ENCODE data around the gene AMH.
"Not testable (repeated sequence)": the region's sequence is repeated elsewhere in the genome, so short reads cannot be mapped to it uniquely, and the experiment has no call there.

Gene AMH

DNA sequence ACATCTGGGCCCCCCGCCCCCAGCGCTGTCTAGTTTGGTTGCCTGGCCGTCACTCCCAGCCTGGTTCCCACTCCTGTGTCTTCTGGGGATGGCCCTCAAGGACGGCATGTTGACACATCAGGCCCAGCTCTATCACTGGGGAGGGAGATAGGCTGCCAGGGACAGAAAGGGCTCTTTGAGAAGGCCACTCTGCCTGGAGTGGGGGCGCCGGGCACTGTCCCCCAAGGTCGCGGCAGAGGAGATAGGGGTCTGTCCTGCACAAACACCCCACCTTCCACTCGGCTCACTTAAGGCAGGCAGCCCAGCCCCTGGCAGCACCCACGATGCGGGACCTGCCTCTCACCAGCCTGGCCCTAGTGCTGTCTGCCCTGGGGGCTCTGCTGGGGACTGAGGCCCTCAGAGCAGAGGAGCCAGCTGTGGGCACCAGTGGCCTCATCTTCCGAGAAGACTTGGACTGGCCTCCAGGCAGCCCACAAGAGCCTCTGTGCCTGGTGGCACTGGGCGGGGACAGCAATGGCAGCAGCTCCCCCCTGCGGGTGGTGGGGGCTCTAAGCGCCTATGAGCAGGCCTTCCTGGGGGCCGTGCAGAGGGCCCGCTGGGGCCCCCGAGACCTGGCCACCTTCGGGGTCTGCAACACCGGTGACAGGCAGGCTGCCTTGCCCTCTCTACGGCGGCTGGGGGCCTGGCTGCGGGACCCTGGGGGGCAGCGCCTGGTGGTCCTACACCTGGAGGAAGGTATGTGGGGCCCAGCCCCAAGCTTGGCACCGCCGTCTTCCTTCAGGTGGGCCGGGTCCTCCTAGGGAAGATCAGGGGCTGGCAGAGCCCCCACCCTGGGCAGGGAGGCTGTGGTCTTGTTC lies at the start of gene AMH:
TSS of gene AMH (plus strand) at position 314 of the 857 bp plus-strand sequence. CDS start at position 324, 10 bp downstream.
- DNase-seq (ENCODE audit: low read depth), result no peak

GRCh38 chr19:2199861-2200623 lies 49.1 kb upstream of the AMH start:
- no peak for DNase-seq (ENCODE audit: low read depth)

DNA sequence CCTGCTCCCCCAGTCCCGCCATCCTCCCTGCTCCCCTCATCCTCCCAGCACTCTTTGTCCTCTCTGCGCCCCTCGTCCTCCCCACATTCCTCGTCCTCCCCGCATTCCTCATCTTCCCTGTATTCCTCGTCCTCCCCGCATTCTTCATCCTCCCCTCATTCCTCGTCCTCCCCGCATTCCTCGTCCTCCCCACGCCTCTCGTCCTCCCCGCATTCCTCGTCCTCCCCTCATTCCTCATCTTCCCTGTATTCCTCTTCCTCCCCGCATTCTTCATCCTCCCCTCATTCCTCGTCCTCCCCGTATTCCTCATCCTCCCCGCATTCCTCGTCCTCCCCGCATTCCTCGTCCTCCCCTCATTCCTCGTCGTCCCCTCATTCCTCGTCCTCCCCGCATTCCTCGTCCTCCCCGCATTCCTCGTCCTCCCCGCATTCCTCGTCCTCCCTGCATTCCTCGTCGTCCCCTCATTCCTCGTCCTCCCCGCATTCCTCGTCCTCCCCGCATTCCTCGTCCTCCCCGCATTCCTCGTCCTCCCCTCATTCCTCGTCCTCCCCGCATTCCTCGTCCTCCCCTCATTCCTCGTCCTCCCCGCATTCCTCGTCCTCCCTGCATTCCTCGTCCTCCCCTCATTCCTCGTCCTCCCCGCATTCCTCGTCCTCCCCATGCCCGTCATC lies 48.4 kb upstream of the AMH start:
- DNase-seq (ENCODE audit: low read depth), result not testable (repeated sequence)

DNA sequence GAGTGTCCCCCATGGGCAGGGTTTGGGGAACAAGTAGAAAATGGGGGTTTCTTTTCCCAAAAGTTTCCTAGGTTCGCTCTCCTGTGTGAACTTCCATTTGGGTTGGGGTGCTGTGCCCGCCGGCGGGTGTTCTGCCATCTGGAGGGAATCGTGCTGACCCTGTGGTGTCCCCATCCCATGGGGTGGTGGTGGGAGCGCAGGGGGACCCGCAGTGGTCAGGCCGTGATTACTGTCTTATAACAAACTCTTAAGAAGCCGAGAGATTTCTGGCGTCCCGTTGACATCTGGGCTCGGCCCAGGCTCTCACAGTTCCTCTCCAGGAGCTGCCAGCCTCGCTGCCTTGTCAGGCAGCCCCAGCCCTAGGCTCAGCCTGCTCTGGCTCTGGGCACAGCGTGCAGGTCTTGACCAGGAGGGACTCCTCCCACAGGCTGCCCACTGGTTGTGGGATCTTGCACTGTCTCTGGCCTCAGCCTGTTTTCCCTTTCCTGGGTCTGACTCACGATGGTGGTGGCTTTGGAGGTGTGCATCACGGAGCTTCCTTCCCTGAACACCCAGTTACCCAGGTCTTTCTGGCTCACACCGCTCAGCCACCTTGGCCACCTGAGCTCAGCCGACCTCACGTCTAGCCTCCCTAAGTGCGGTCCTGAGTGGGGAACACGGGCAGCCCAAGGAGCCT lies 47.5 kb upstream of the AMH start:
- DNase-seq (ENCODE audit: low read depth), result no peak

DNA sequence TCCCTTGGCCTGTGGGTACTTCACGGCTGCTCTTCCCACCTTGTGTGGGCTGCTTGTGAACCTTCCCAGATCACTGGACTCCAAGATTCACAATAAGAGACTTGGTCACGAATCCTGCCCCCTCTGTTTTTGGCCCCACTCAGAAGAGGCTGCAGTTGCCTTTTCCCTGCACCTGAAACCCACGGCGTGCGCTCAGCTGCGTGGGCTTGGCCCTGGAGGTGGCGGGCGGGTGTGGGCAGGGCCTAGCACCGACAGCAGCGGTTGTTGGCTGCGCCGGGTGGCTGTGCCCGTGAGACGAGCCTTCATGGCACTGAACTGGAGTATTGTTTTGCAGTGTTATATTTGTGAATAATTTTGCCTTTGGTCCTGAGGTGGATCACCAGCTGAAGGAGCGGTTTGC lies 46.8 kb upstream of the AMH start:
- DNase-seq (ENCODE audit: low read depth), result no peak

- DNase-seq (ENCODE audit: low read depth), result no peak
These were observed 42.1 kb upstream of the AMH start for GRCh38 chr19:2207008-2207407.

GRCh38 chr19:2207991-2208860 lies 40.9 kb upstream of the AMH start:
- DNase-seq (ENCODE audit: low read depth), result no peak

DNA sequence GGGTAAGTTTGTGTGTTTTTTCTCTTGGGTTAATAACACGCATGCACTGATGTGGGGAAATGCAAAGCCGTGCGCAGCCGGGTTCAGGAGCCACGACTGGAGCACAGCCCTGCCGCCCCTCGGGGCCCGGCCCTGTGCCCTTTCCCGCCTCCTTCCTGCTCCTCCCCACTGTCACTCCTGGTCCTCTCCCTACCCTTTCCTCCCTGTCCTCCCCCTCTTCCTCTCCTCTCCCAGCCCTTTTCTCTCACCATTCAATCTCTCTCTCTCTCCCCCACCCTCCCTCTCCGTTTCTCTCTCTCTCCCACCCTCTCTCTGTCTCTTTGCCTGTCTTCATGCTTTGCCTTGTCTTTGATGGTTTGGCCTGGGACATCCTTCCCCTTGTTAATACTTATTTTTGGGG lies 40.1 kb upstream of the AMH start:
- no peak for DNase-seq (ENCODE audit: low read depth)

GRCh38 chr19:2209408-2209807 lies 39.7 kb upstream of the AMH start:
- no peak for DNase-seq (ENCODE audit: low read depth)

DNA sequence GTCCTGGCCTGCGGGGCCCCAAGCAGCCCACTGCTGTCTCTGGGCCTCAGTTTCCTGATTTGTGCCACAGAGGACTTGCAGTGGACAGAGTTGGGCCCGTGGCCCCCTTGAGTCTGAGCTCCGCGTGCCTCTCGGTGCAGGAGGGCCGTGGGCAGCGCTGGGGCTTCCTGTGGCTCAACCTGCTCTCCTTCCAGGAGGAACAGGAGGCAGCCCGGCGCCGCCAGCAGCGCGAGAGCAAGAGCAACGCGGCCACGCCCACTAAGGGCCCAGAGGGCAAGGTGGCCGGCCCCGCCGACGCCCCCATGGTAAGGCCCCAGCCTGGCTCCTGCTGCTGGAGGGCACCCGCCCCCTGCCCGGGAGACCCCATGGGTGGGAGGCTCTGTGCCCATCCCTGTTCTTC lies 38.9 kb upstream of the AMH start:
- no peak for DNase-seq (ENCODE audit: low read depth)

DNA sequence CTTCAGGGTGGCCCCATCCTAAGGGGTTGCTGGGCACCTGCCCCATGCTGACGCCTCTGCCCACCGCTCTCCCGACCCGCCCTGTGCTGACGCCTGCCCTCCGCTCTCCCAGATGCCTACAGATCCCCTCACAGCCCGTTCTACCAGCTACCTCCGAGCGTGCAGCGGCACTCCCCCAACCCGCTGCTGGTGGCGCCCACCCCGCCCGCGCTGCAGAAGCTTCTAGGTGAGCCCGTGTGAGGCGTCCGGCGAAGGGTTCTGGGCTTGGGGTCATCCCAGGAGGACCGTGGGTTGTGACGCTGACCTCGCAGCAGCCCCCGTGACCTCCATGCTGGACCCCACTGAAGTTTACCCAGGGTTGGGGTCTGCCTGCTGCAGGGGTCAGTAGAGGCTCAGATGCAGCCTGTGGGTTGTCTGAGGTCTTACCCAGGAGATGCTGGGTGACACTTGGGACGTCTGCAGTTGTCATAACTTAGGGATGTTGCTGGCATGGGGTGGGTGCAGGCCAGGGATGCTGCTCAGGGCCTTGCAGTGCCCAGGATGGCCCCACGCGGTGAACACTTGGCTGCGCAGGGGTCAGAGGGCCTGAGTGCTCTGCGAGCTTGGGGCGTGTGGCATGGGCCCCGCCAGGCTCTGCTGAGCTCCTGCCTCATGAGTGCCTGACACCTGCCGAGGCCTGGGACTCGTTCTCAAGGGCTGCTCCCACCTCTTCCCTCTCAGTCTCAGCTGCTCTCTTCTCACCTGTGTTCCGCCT lies 38.0 kb upstream of the AMH start:
- no peak for DNase-seq (ENCODE audit: low read depth)

GRCh38 chr19:2212861-2213711 lies 36.0 kb upstream of the AMH start:
- DNase-seq (ENCODE audit: low read depth), result no peak

DNA sequence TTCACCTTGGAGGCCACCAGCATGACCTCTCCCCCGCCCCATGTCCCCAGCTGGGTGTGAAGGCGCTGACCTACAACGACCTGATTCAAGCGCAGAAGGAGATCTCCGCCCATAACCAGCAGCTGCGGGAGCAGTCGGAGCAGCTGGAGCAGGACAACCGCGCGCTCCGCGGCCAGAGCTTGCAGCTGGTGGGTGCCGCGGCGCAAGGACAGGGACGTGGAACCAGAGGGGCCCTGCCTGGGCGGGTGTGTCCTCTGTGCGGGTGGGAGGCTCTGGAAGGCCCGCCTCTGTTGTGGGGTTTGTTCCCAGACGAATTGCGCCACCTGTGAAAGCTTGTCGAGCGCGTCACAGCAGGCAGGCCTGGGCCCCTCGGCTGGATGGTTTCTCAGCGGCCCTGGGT lies 35.3 kb upstream of the AMH start:
- no peak for DNase-seq (ENCODE audit: low read depth)

- no peak for DNase-seq (ENCODE audit: low read depth)
These were observed 34.9 kb upstream of the AMH start for GRCh38 chr19:2214251-2214650.

- DNase-seq (ENCODE audit: low read depth), result no peak
These were observed 33.8 kb upstream of the AMH start for GRCh38 chr19:2215281-2215751.

DNA sequence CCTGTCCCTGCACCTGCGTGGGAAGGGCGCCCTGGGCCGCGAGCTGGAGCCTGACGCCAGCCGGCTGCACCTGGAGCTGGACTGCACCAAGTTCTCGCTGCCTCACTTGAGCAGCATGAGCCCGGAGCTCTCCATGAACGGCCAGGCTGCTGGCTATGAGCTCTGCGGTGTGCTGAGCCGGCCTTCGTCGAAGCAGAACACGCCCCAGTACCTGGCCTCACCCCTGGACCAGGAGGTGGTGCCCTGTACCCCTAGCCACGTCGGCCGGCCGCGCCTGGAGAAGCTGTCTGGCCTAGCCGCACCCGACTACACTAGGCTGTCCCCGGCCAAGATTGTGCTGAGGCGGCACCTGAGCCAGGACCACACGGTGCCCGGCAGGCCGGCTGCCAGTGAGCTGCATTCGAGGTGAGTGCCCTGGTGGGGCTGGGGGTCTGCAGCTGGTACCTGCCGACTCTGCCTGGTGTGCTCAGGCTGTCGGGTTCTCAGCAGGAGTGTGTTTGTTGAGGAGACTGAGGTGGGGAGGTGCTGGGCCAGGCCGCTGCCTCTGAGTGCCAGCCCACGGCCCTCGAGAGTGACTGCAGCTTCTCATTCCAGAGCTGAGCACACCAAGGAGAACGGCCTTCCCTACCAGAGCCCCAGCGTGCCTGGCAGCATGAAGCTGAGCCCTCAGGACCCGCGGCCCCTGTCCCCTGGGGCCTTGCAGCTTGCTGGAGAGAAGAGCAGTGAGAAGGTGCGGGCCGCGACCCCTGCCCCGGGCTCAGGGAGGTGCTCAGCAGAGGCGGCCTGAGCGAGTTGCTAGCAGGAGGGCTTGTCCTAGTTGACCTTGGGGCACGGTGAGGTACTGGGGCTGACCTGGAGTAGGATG lies 32.5 kb upstream of the AMH start:
- no peak for DNase-seq (ENCODE audit: low read depth)

DNA sequence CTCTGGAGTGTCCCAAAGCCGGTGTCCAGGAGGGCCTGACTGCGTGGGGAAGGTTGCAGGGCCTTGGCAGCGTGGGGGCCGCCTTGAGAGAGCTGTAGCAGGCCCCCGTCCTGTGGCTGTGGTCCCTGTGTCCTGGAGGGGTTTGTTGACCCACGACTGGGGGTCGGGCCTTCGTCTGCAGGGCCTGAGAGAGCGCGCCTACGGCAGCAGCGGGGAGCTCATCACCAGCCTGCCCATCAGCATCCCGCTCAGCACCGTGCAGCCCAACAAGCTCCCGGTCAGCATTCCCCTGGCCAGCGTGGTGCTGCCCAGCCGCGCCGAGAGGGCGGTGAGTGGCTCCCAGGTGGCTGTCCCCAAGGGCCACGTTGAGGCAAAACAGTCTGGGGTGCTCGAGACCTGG lies 31.5 kb upstream of the AMH start:
- DNase-seq (ENCODE audit: low read depth), result no peak

DNA sequence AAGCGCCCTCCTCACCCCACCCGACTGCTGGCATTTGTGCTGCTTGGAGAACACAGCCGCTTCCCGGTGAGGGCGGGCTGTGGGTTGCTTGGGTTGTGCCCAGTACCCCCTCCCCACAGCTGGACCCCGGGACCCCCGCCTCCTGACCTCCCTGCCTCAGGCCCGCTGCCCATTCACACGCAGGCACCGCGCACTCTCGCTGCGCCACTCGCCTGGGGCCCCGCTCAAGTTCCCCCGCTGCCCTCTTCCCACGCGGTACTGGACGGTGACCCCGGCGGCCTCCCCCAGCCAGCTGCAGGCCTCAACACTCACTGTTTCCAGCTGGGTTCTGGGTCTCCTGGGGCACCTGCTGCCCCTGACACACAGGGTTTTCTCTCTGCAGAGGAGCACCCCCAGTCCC lies 29.4 kb upstream of the AMH start:
- no peak for DNase-seq (ENCODE audit: low read depth)
